NCI-H1436 (cell line): ENCODE data around the gene PRKG1.
"Not testable (repeated sequence)": the region's sequence is repeated elsewhere in the genome, so short reads cannot be mapped to it uniquely, and the experiment has no call there.

Source experiments
- DNase-seq: peaks from one replicate; lab custom pipeline; 2025; lab: John Stamatoyannopoulos, UW

The PRKG1 gene

GRCh38 chr10:51270936-51271530, 196.7 kb downstream of the PRKG1 start:
- DNase-seq, result no peak

- DNase-seq, result not testable (repeated sequence)
Observed at GRCh38 chr10:51272099-51272498, 197.8 kb downstream of the PRKG1 start.

GRCh38 chr10:51272555-51272954, 198.3 kb downstream of the PRKG1 start:
- DNase-seq, result no peak

GRCh38 chr10:51273574-51273973, 199.3 kb downstream of the PRKG1 start:
- no peak for DNase-seq

GRCh38 chr10:51276097-51276496, 201.8 kb downstream of the PRKG1 start:
- DNase-seq, result not testable (repeated sequence)

GRCh38 chr10:51281387-51281786, 207.1 kb downstream of the PRKG1 start:
- DNase-seq, result not testable (repeated sequence)

- DNase-seq, result no peak
Observed at GRCh38 chr10:51285601-51286000, 211.3 kb downstream of the PRKG1 start.

- DNase-seq, result no peak
Observed at GRCh38 chr10:51288511-51288910, 214.2 kb downstream of the PRKG1 start.

- no peak for DNase-seq
Observed at GRCh38 chr10:51289519-51289918, 215.2 kb downstream of the PRKG1 start.

GRCh38 chr10:51291961-51292360, 217.7 kb downstream of the PRKG1 start:
- DNase-seq, result no peak

GRCh38 chr10:51297438-51297837, 223.2 kb downstream of the PRKG1 start:
- no peak for DNase-seq

- no peak for DNase-seq
Observed at GRCh38 chr10:51300617-51301304, 226.5 kb downstream of the PRKG1 start.

GRCh38 chr10:51301644-51302043, 227.4 kb downstream of the PRKG1 start:
- no peak for DNase-seq

GRCh38 chr10:51302316-51302715, 228.0 kb downstream of the PRKG1 start:
- no peak for DNase-seq

- no peak for DNase-seq
Observed at GRCh38 chr10:51308116-51308515, 233.8 kb downstream of the PRKG1 start.

- DNase-seq, result no peak
Observed at GRCh38 chr10:51311228-51311627, 236.9 kb downstream of the PRKG1 start.

GRCh38 chr10:51312817-51313216, 238.5 kb downstream of the PRKG1 start:
- no peak for DNase-seq

GRCh38 chr10:51313251-51313650, 239.0 kb downstream of the PRKG1 start:
- no peak for DNase-seq

GRCh38 chr10:51313773-51314478, 239.6 kb downstream of the PRKG1 start:
- no peak for DNase-seq

- no peak for DNase-seq
Observed at GRCh38 chr10:51314481-51314880, 240.2 kb downstream of the PRKG1 start.

- DNase-seq, result no peak
Observed at GRCh38 chr10:51318399-51319172, 244.3 kb downstream of the PRKG1 start.

GRCh38 chr10:51319173-51319435, 244.8 kb downstream of the PRKG1 start:
- DNase-seq, result no peak

- DNase-seq, result no peak
Observed at GRCh38 chr10:51321300-51321699, 247.0 kb downstream of the PRKG1 start.
